Fibroblast of the aortic adventitia (primary cell): Measurements from ENCODE around the gene FBRSL1. TPM values are rescaled to one million over a fixed set of nuclear protein-coding genes. Genes with fewer than 3 reads are reported as not detected.

ENCODE experiments used
- DNase-seq: peaks from one replicate; pipeline ENCODE4 v3.0.0-alpha.2; 2010; ENCODE audit warnings: low read depth
- H3K4me3 ChIP-seq: 2 replicates; pipeline ENCODE4 v1.5.1; 2011; ENCODE audit warnings: low read depth, mild to moderate bottlenecking, control low read depth, low read length, moderate library complexity
- CTCF ChIP-seq: IDR thresholded peaks from 2 replicates; pipeline ENCODE4 v1.5.1; 2011; ENCODE audit warnings: mild to moderate bottlenecking, low read length, control low read depth, inconsistent platforms; ENCODE audit not compliant: insufficient read depth
- total RNA-seq: library from RNA; depleted of rRNA; stranded (reverse); fragments of >200 nt; gene quantifications from 2 replicates; pipeline ENCODE4 v1.2.3, GENCODE V29; 2012; ENCODE audit warnings: low replicate concordance

FBRSL1 gene
- total RNA-seq, 1 donor, result 5.2 TPM

- no peak for TF ChIP-seq CTCF
- no peak for DNase-seq
Measured at GRCh38 chr12:132538663-132538990, 48.7 kb downstream of the FBRSL1 start.

GRCh38 chr12:132539016-132539773 is 49.2 kb downstream of the FBRSL1 start:
- DNase-seq, result no peak
- no peak for TF ChIP-seq CTCF
- H3K4me3 ChIP-seq, result no peak overlapping the region

More at GRCh38 chr12:132538663-132538990, 48.7 kb downstream of the FBRSL1 start:
- no peak overlapping the region for H3K4me3 ChIP-seq

GRCh38 chr12:132540436-132540835 is 50.5 kb downstream of the FBRSL1 start:
- DNase-seq, result no peak
- TF ChIP-seq CTCF, result no peak
- no peak overlapping the region for H3K4me3 ChIP-seq

- no peak for TF ChIP-seq CTCF
- H3K4me3 ChIP-seq, result no peak overlapping the region
Measured at GRCh38 chr12:132541200-132541599, 51.2 kb downstream of the FBRSL1 start.

GRCh38 chr12:132541996-132542395 is 52.0 kb downstream of the FBRSL1 start:
- no peak for TF ChIP-seq CTCF
- DNase-seq, result no peak
- no peak overlapping the region for H3K4me3 ChIP-seq

More at GRCh38 chr12:132541200-132541599, 51.2 kb downstream of the FBRSL1 start:
- no peak for DNase-seq

GRCh38 chr12:132542661-132543060 is 52.7 kb downstream of the FBRSL1 start:
- DNase-seq, result no peak
- no peak for TF ChIP-seq CTCF
- H3K4me3 ChIP-seq, result no peak overlapping the region
